Hepatocyte (in vitro differentiated cells): ENCODE data around the gene PRKCA. TPM values are rescaled to one million over a fixed set of nuclear protein-coding genes. Genes with fewer than 3 reads are reported as not detected.

Source experiments
- DNase-seq: peaks from one replicate; pipeline ENCODE4 v3.0.0-alpha.2; 2016; ENCODE audit warnings: low spot score
- H2AFZ ChIP-seq: fragments of 200-600 bp; sonication (generic); 2 replicates; pipeline ENCODE4 v1.6.0; 2016; ENCODE audit warnings: antibody characterized with exemption, mild to moderate bottlenecking
- H3K27ac ChIP-seq: fragments of 200-600 bp; sonication (generic); 2 replicates; pipeline ENCODE4 v1.5.1; 2016; ENCODE audit warnings: mild to moderate bottlenecking
- H3K27me3 ChIP-seq: fragments of 200-600 bp; sonication (generic); 2 replicates; pipeline ENCODE4 v1.6.1; 2016
- H3K36me3 ChIP-seq: fragments of 200-600 bp; sonication (generic); replicated peaks from 2 replicates; pipeline ENCODE4 v1.5.1; 2016; ENCODE audit warnings: low read depth; ENCODE audit not compliant: insufficient read depth
- H3K4me1 ChIP-seq: fragments of 200-600 bp; sonication (generic); 2 replicates; pipeline ENCODE4 v1.5.1; 2016; ENCODE audit warnings: mild to moderate bottlenecking, moderate library complexity; ENCODE audit not compliant: insufficient read depth
- H3K4me2 ChIP-seq: fragments of 200-600 bp; sonication (generic); 2 replicates; pipeline ENCODE4 v1.6.0; 2016
- H3K4me3 ChIP-seq: fragments of 200-600 bp; sonication (generic); 2 replicates; pipeline ENCODE4 v1.5.1; 2016; ENCODE audit warnings: mild to moderate bottlenecking
- H3K79me2 ChIP-seq: fragments of 200-600 bp; sonication (generic); 2 replicates; pipeline ENCODE4 v1.6.0; 2017; ENCODE audit warnings: mild to moderate bottlenecking
- H3K9me2 ChIP-seq: fragments of 200-600 bp; sonication (generic); replicated peaks from 2 replicates; pipeline ENCODE4 v1.6.0; 2017; ENCODE audit warnings: mild to moderate bottlenecking; ENCODE audit not compliant: insufficient read depth
- H3K9me3 ChIP-seq: fragments of 200-600 bp; sonication (generic); 2 replicates; pipeline ENCODE4 v1.5.1; 2016; ENCODE audit warnings: low read depth, mild to moderate bottlenecking
- H4K20me1 ChIP-seq: fragments of 200-600 bp; sonication (generic); 2 replicates; pipeline ENCODE4 v1.6.0; 2016; ENCODE audit warnings: mild to moderate bottlenecking; ENCODE audit not compliant: insufficient read depth, poor library complexity, severe bottlenecking
- CTCF ChIP-seq: fragments of 200-600 bp; sonication (generic); IDR thresholded peaks from 2 replicates; pipeline ENCODE4 v1.5.1; 2016; ENCODE audit warnings: antibody characterized with exemption, mild to moderate bottlenecking; ENCODE audit not compliant: poor library complexity
- EZH2 ChIP-seq: fragments of 200-600 bp; sonication (generic); IDR thresholded peaks from 2 replicates; pipeline ENCODE4 v1.6.1; 2016; ENCODE audit warnings: antibody characterized with exemption, mild to moderate bottlenecking, borderline replicate concordance
- EZH2phosphoT487 ChIP-seq: fragments of 200-600 bp; sonication (generic); IDR thresholded peaks from one replicate; pipeline ENCODE4 v1.6.1; 2018; ENCODE audit warnings: antibody characterized with exemption, mild to moderate bottlenecking, low read depth, moderate library complexity; ENCODE audit not compliant: unreplicated experiment, severe bottlenecking
- WGBS: methylation state at CpG from one replicate; pipeline ENCODE4 v1.1.6; 2016; ENCODE audit warnings: low lambda C conversion rate; ENCODE audit errors: missing lambda C conversion rate; 5-methylcytosine and 5-hydroxymethylcytosine counted together
- polyA plus RNA-seq: library from polyadenylated mRNA; unstranded; fragments of >200 nt; fragmentation: Nextera tagmentation; extraction: Ambion mirVana; gene quantifications from 2 replicates; pipeline ENCODE4 v1.2.1, GENCODE V29; 2016
- total RNA-seq: library from RNA; depleted of rRNA; stranded (reverse); fragments of >200 nt; gene quantifications from 2 replicates; pipeline ENCODE4 v1.2.3, GENCODE V29; 2014

Gene PRKCA
- total and polyA plus RNA-seq, 2 experiments from 2014 or later, result 5.9 to 18.5 TPM

- Histone ChIP-seq H3K36me3 (no peaks in the 10 kb centered on the region), H3K4me2 (peak overlapping the region; percentile 47), H3K79me2 (peaks cover 54% of the 10 kb centered on the region)
Measured at GRCh38 chr17:66414561-66415175, 112.3 kb downstream of the PRKCA start.

GRCh38 chr17:66415366-66416206 is 113.2 kb downstream of the PRKCA start:
- no peak overlapping the region for H3K4me3 ChIP-seq
- H3K27me3 ChIP-seq, result no peaks in the 10 kb centered on the region
- H3K79me2 ChIP-seq, result peaks cover 54% of the 10 kb centered on the region
- H3K9me2 ChIP-seq, result no peaks in the 10 kb centered on the region
- peak; percentile 64 for DNase-seq
- peak overlapping the region; percentile 47 for H3K4me2 ChIP-seq
- no peaks in the 10 kb centered on the region for H3K36me3 ChIP-seq
- peak overlapping the region; percentile 56 for H3K27ac ChIP-seq
- H4K20me1 ChIP-seq, result no peaks in the 10 kb centered on the region
- TF ChIP-seq CTCF, result no peak
- TF ChIP-seq EZH2phosphoT487, result no peak
- no peak for TF ChIP-seq EZH2
- WGBS, result 44% methylated on average over 11 of the region's 11 CpGs
- H3K4me1 ChIP-seq, result peaks cover 8% of the 10 kb centered on the region
- H3K9me3 ChIP-seq, result no peaks in the 10 kb centered on the region
- H2AFZ ChIP-seq, result no peak overlapping the region

More at GRCh38 chr17:66414561-66415175, 112.3 kb downstream of the PRKCA start:
- TF ChIP-seq EZH2phosphoT487 (no peak), EZH2 (no peak), CTCF (no peak)
- WGBS, result 74% methylated on average over 4 of the region's 4 CpGs
- no peak overlapping the region for H2AFZ ChIP-seq
- H3K27me3 ChIP-seq, result no peaks in the 10 kb centered on the region
- no peak overlapping the region for H3K4me3 ChIP-seq
- no peaks in the 10 kb centered on the region for H3K9me3 ChIP-seq
- peak overlapping the region; percentile 56 for H3K27ac ChIP-seq
- peaks cover 8% of the 10 kb centered on the region for H3K4me1 ChIP-seq
- no peak for DNase-seq
- no peaks in the 10 kb centered on the region for H3K9me2 ChIP-seq
- H4K20me1 ChIP-seq, result no peaks in the 10 kb centered on the region

- Histone ChIP-seq H3K4me3 (no peak overlapping the region), H3K27me3 (no peaks in the 10 kb centered on the region), H3K4me2 (no peak overlapping the region), H3K36me3 (no peaks in the 10 kb centered on the region), H3K27ac (no peak overlapping the region), H3K9me3 (no peaks in the 10 kb centered on the region), H3K79me2 (peaks cover 49% of the 10 kb centered on the region), H4K20me1 (no peaks in the 10 kb centered on the region), H2AFZ (no peak overlapping the region), H3K4me1 (peaks cover 8% of the 10 kb centered on the region), H3K9me2 (no peaks in the 10 kb centered on the region)
- TF ChIP-seq EZH2 (no peak), EZH2phosphoT487 (no peak), CTCF (no peak)
- WGBS, result 88% methylated on average over 12 of the region's 12 CpGs
- DNase-seq, result no peak
Measured at GRCh38 chr17:66416207-66416940, 114.0 kb downstream of the PRKCA start.
